SK-N-SH treated with all-trans-retinoic acid at 6 μM for 48 hours (cell line): Measurements from ENCODE around the gene CCDC124.

Experiments used
- ATAC-seq: fragments of 200-7000 bp; cut with Tn5 transposase; 3 replicates; pipeline ENCODE4 v1.9.1; 2020; ENCODE audit warnings: mild to moderate bottlenecking, moderate library complexity
- ARNTL ChIP-seq: fragments of 450-650 bp; formaldehyde crosslinking; IDR thresholded peaks from 2 replicates; pipeline ENCODE4 v1.5.0; 2020; ENCODE audit warnings: low read depth, mild to moderate bottlenecking, moderate library complexity, borderline replicate concordance
- BACH2 ChIP-seq: fragments of 250-450 bp; sonication (Bioruptor Pico); IDR thresholded peaks from 2 replicates; pipeline ENCODE4 v1.9.0; 2021; ENCODE audit warnings: mild to moderate bottlenecking, borderline replicate concordance
- CREB5 ChIP-seq: fragments of 250-450 bp; sonication (Bioruptor Pico); IDR thresholded peaks from 2 replicates; pipeline ENCODE4 v1.5.1; 2020; ENCODE audit warnings: low read depth, mild to moderate bottlenecking, moderate library complexity
- GLIS3 ChIP-seq: fragments of 250-450 bp; sonication (Bioruptor Pico); IDR thresholded peaks from 2 replicates; pipeline ENCODE4 v1.5.0; 2020; ENCODE audit warnings: mild to moderate bottlenecking, moderate library complexity
- PATZ1 ChIP-seq: fragments of 250-450 bp; sonication (Bioruptor Pico); IDR thresholded peaks from 2 replicates; pipeline ENCODE4 v1.8.0; 2020; ENCODE audit warnings: mild to moderate bottlenecking, moderate library complexity, borderline replicate concordance
- PPARA ChIP-seq: fragments of 250-450 bp; sonication (Bioruptor Pico); IDR thresholded peaks from 2 replicates; pipeline ENCODE4 v1.5.0; 2020; ENCODE audit warnings: mild to moderate bottlenecking, borderline replicate concordance
- TCF4 ChIP-seq: fragments of 250-450 bp; sonication (Bioruptor Pico); IDR thresholded peaks from 2 replicates; pipeline ENCODE4 v1.8.0; 2021; ENCODE audit warnings: mild to moderate bottlenecking, moderate library complexity, borderline replicate concordance
- TOX ChIP-seq: fragments of 250-450 bp; sonication (Bioruptor Pico); IDR thresholded peaks from 2 replicates; pipeline ENCODE4 v1.8.0; 2021; ENCODE audit warnings: mild to moderate bottlenecking, moderate library complexity, borderline replicate concordance
- TSHZ2 ChIP-seq: fragments of 250-450 bp; sonication (Bioruptor Pico); IDR thresholded peaks from 2 replicates; pipeline ENCODE4 v1.5.0; 2020; ENCODE audit warnings: mild to moderate bottlenecking, moderate library complexity
- ZC3H10 ChIP-seq: fragments of 250-450 bp; sonication (Bioruptor Pico); IDR thresholded peaks from 2 replicates; pipeline ENCODE4 v1.5.1; 2021; ENCODE audit warnings: mild to moderate bottlenecking, moderate library complexity
- ZFP3 ChIP-seq: fragments of 250-450 bp; sonication (Bioruptor Pico); IDR thresholded peaks from 2 replicates; pipeline ENCODE4 v1.5.0; 2020; ENCODE audit warnings: mild to moderate bottlenecking, moderate library complexity
- ZFP30 ChIP-seq: fragments of 450-650 bp; formaldehyde crosslinking; IDR thresholded peaks from 2 replicates; pipeline ENCODE4 v1.5.0; 2022; ENCODE audit warnings: mild to moderate bottlenecking, moderate library complexity
- ZNF565 ChIP-seq: fragments of 450-650 bp; formaldehyde crosslinking; conservative IDR thresholded peaks from 2 replicates; pipeline ENCODE4 v1.5.0; 2020; ENCODE audit warnings: low read depth, mild to moderate bottlenecking, moderate library complexity
- ZNF8 ChIP-seq: fragments of 450-650 bp; formaldehyde crosslinking; IDR thresholded peaks from 2 replicates; pipeline ENCODE4 v1.5.0; 2020; ENCODE audit warnings: mild to moderate bottlenecking, moderate library complexity
- TF ChIP-seq, protein P1 (sequence below): fragments of 250-450 bp; sonication (Bioruptor Pico); IDR thresholded peaks from 2 replicates; pipeline ENCODE4 v1.8.0; 2021; ENCODE audit warnings: low read depth, mild to moderate bottlenecking, moderate library complexity, borderline replicate concordance
- TF ChIP-seq, protein P2 (sequence below): fragments of 250-450 bp; sonication (Bioruptor Pico); IDR thresholded peaks from 2 replicates; pipeline ENCODE4 v1.5.1; 2021; ENCODE audit warnings: mild to moderate bottlenecking, moderate library complexity

CCDC124 gene

DNA sequence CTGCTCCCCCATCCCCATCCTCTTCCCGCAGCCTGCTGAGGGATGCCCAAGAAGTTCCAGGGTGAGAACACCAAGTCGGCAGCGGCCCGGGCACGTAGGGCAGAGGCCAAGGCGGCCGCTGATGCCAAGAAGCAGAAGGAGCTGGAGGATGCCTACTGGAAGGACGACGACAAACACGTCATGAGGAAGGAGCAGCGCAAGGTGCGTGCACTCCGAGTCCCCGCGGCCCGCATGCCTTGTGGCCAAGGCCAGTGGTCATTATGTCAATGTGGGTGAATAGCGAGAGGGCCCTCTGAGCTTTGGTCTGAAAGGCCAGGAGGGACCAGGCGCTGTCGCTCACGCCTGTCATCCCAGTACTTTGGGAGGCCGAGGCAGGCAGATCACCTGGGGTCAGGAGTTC is 3.6 kb downstream of the CCDC124 start:
- ATAC-seq = no peak
- TF ChIP-seq BACH2 (CRISPR knock-in tag) (no peak), GLIS3 (CRISPR knock-in tag) (no peak), ZNF8 (no peak), PPARA (no peak), PATZ1 (CRISPR knock-in tag) (no peak)

- TF ChIP-seq TOX (no peak), CREB5 (CRISPR knock-in tag) (no peak), BACH2 (CRISPR knock-in tag) (no peak), ZC3H10 (CRISPR knock-in tag) (no peak)
- ATAC-seq = no peak
These were observed 4.6 kb downstream of the CCDC124 start for GRCh38 chr19:17937371-17937900.

- TF ChIP-seq ARNTL (CRISPR knock-in tag) (no peak), ZNF8 (no peak), TCF4 (CRISPR knock-in tag) (no peak), BACH2 (CRISPR knock-in tag) (no peak), PATZ1 (CRISPR knock-in tag) (no peak), TSHZ2 (CRISPR knock-in tag) (no peak), ZFP3 (no peak), GLIS3 (CRISPR knock-in tag) (no peak), ZNF565 (no peak), ZFP30 (no peak), TOX (no peak)
- TF ChIP-seq, protein P1, sequence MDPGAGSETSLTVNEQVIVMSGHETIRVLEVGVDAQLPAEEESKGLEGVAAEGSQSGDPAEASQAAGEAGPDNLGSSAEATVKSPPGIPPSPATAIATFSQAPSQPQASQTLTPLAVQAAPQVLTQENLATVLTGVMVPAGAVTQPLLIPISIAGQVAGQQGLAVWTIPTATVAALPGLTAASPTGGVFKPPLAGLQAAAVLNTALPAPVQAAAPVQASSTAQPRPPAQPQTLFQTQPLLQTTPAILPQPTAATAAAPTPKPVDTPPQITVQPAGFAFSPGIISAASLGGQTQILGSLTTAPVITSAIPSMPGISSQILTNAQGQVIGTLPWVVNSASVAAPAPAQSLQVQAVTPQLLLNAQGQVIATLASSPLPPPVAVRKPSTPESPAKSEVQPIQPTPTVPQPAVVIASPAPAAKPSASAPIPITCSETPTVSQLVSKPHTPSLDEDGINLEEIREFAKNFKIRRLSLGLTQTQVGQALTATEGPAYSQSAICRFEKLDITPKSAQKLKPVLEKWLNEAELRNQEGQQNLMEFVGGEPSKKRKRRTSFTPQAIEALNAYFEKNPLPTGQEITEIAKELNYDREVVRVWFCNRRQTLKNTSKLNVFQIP (CRISPR knock-in tag) = no peak
- TF ChIP-seq, protein P2, sequence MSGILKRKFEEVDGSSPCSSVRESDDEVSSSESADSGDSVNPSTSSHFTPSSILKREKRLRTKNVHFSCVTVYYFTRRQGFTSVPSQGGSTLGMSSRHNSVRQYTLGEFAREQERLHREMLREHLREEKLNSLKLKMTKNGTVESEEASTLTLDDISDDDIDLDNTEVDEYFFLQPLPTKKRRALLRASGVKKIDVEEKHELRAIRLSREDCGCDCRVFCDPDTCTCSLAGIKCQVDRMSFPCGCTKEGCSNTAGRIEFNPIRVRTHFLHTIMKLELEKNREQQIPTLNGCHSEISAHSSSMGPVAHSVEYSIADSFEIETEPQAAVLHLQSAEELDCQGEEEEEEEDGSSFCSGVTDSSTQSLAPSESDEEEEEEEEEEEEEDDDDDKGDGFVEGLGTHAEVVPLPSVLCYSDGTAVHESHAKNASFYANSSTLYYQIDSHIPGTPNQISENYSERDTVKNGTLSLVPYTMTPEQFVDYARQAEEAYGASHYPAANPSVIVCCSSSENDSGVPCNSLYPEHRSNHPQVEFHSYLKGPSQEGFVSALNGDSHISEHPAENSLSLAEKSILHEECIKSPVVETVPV = no peak
- peak; percentile 98 for ATAC-seq
These were observed 5.5 kb downstream of the CCDC124 start for GRCh38 chr19:17938092-17938845.
